ENCODE measurements around the gene ASCC3.

DNA sequence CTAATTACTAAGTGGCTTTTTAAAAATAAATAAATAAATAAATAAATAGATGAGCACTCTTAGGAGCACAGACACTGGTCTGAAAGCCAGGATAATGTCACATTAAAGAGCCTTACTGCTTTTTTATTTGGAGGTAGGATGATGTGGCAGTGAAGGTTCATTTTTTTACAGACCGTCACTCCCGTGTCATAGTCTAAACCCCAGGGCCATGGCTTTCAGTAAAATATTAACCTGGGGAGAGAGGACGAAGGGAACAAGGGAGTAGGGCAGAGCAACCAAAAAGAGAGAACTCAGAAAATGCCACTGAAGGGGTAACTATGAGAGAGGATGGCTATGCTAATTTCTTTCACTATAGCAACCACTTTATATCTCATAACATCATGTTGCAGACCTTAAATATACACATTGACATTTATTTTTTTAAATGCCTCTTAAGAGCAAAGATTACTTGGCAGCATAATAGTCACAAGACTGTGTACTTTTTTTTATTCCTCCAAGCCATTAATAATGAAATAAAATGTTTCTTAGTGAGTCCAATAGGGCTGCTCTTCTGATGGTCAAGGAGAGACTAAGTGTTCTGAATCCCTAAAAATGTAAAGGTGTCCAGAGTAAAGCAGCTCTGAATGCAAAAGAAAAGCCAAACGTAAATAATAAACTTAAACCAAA lies 315.6 kb downstream of the ASCC3 start:
- TF ChIP-seq, protein P1, sequence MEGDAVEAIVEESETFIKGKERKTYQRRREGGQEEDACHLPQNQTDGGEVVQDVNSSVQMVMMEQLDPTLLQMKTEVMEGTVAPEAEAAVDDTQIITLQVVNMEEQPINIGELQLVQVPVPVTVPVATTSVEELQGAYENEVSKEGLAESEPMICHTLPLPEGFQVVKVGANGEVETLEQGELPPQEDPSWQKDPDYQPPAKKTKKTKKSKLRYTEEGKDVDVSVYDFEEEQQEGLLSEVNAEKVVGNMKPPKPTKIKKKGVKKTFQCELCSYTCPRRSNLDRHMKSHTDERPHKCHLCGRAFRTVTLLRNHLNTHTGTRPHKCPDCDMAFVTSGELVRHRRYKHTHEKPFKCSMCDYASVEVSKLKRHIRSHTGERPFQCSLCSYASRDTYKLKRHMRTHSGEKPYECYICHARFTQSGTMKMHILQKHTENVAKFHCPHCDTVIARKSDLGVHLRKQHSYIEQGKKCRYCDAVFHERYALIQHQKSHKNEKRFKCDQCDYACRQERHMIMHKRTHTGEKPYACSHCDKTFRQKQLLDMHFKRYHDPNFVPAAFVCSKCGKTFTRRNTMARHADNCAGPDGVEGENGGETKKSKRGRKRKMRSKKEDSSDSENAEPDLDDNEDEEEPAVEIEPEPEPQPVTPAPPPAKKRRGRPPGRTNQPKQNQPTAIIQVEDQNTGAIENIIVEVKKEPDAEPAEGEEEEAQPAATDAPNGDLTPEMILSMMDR (IDR thresholded peaks at IDR 0.05), result no peak
- no peak for TF ChIP-seq POLR2A (IDR thresholded peaks at IDR 0.05)

Measured in testis (tissue), 2 donors.